ENCODE results near the gene CD68. TPM values are rescaled to one million over a fixed set of nuclear protein-coding genes. Genes with fewer than 3 reads are reported as not detected.

CD68 gene
- total RNA-seq, 2 experiments from 2014 or later = 0.33 to 0.95 TPM

- H3K4me1 ChIP-seq (ENCODE audit: insufficient read depth, low read length) = peaks cover 62% of the 10 kb centered on the region
- peak; percentile 19 for ATAC-seq (ENCODE audit: poor library complexity)
Observed at GRCh38 chr17:7548585-7549400, 30.6 kb upstream of the CD68 start, which contains the start of gene TNFSF12. Gene TNFSF12 (plus strand): TSS chr17:7549058. CDS start chr17:7549154, 96 bp downstream.

GRCh38 chr17:7549401-7550055 is 29.9 kb upstream of the CD68 start:
- intact Hi-C loops (cut with DNase I, micrococcal nuclease) = loop anchor here in 1 of 2 experiments (2.0 kb wide), 1 partner anchor 15 kb away; no protein-coding TSS in a partner anchor

More at GRCh38 chr17:7548585-7549400, 30.6 kb upstream of the CD68 start, which contains the start of gene TNFSF12:
- Mint-ChIP-seq H3K27ac (peak within 1 kb of the TSS; percentile 88), H3K4me3 (peak within 1 kb of the TSS; percentile 91), H3K9me3 (no peaks in the 10 kb centered on the region), H3K4me1 (ENCODE audit: low read depth) (peaks cover 50% of the 10 kb centered on the region), H3K27me3 (no peaks in the 10 kb centered on the region), H3K36me3 (ENCODE audit: low read depth) (peaks cover 10% of the 10 kb centered on the region)
- Histone ChIP-seq H3K4me3 (ENCODE audit: low read length) (peak within 1 kb of the TSS; percentile 87), H3K27me3 (ENCODE audit: control insufficient read depth in 1 of 2, insufficient read depth in 2 of 2, low read length in 2 of 2) (no peaks in the 10 kb centered on the region), H3K27ac (ENCODE audit: low read depth in 1 of 2, low read length in 2 of 2) (peak within 1 kb of the TSS; percentile 36 to 60), H3K36me3 (ENCODE audit: insufficient read depth, low read length) (peaks cover 10% of the 10 kb centered on the region), H3K9me3 (ENCODE audit: control insufficient read depth in 1 of 2, insufficient read depth in 1 of 2, low read length in 2 of 2) (no peaks in the 10 kb centered on the region)
- POLR2A ChIA-PET = interaction anchor here (1.1 to 3.3 kb wide), 7 partner anchors 9 to 138 kb away, joined by 3 to 19 read pairs (median 6); partner anchors contain the start of genes FXR2, MPDU1, POLR2A and SENP3
- CTCF ChIA-PET = interaction anchor here (1.1 to 4.4 kb wide), 3 partner anchors 12 to 112 kb away, joined by 3 to 32 read pairs (median 11); no protein-coding TSS in a partner anchor
- peak; percentile 22 to 77 (median 56) for DNase-seq
- intact Hi-C loops (cut with DNase I, micrococcal nuclease) = loop anchor here in 1 of 2 experiments (2.0 kb wide), 1 partner anchor 14 kb away; no protein-coding TSS in a partner anchor
- TF ChIP-seq CTCF (IDR thresholded peaks at IDR 0.05) = no peak

More at GRCh38 chr17:7549401-7550055, 29.9 kb upstream of the CD68 start:
- peak; percentile 64 for ATAC-seq (ENCODE audit: poor library complexity)
- Histone ChIP-seq H3K9me3 (ENCODE audit: control insufficient read depth in 1 of 2, insufficient read depth in 1 of 2, low read length in 2 of 2) (no peaks in the 10 kb centered on the region), H3K4me1 (ENCODE audit: insufficient read depth, low read length) (peaks cover 67% of the 10 kb centered on the region), H3K4me3 (ENCODE audit: low read length) (peak overlapping the region; percentile 87), H3K36me3 (ENCODE audit: insufficient read depth, low read length) (peaks cover 10% of the 10 kb centered on the region), H3K27me3 (ENCODE audit: control insufficient read depth in 1 of 2, insufficient read depth in 2 of 2, low read length in 2 of 2) (no peaks in the 10 kb centered on the region), H3K27ac (ENCODE audit: low read depth in 1 of 2, low read length in 2 of 2) (peak overlapping the region; percentile 36 to 47)
- Mint-ChIP-seq H3K27me3 (no peaks in the 10 kb centered on the region), H3K36me3 (ENCODE audit: low read depth) (peaks cover 10% of the 10 kb centered on the region), H3K9me3 (no peaks in the 10 kb centered on the region), H3K4me3 (peak overlapping the region; percentile 91), H3K4me1 (ENCODE audit: low read depth) (peaks cover 54% of the 10 kb centered on the region), H3K27ac (peak overlapping the region; percentile 77)
- no peak for TF ChIP-seq CTCF (IDR thresholded peaks at IDR 0.05)
- CTCF ChIA-PET = interaction anchor here (1.2 to 4.4 kb wide), 3 partner anchors 11 to 113 kb away, joined by 4 to 32 read pairs (median 11); no protein-coding TSS in a partner anchor
- POLR2A ChIA-PET = interaction anchor here (1.0 to 3.3 kb wide), 8 partner anchors 8 to 137 kb away, joined by 3 to 19 read pairs (median 6); partner anchors contain the start of genes FXR2, MPDU1, POLR2A and SENP3
- peak in 13 of 14 experiments; percentile 21 to 76 (median 45) for DNase-seq

Measured in CD4-positive, alpha-beta T cell (primary cell).